Endothelial cell of umbilical vein (primary cell): ENCODE data around the gene DLAT. TPM values are rescaled to one million over a fixed set of nuclear protein-coding genes. Genes with fewer than 3 reads are reported as not detected.

Experiments
- BruUV-seq: library from RNA; stranded (reverse); fragments of 400-500 nt; replicated peaks from 2 replicates; lab custom pipeline; 2021; lab: Mats Ljungman, UMichigan
- CTCF ChIA-PET: fragments of 300-600, 350-600 bp; sonication (Branson Sonifier 250); formaldehyde crosslinking; loops from one replicate; lab custom pipeline; 2021; ENCODE audit warnings: antibody characterized with exemption, inconsistent platforms; lab: Charles Lee
- POLR2A ChIA-PET: fragments of 300-600, 350-600 bp; sonication (Branson Sonifier 250); formaldehyde crosslinking; loops from one replicate; lab custom pipeline; 2021; ENCODE audit warnings: antibody characterized with exemption, inconsistent platforms; lab: Charles Lee
- DNase-seq: peaks from one replicate; pipeline ENCODE4 v3.0.0-alpha.2; 2011; ENCODE audit warnings: low read depth, low spot score
- FAIRE-seq: peaks from 2 replicates; lab custom pipeline; 2011; peaks lifted over from hg19 to GRCh38; lab: Jason Lieb, UNC
- H2AFZ ChIP-seq: 2 replicates; pipeline ENCODE4 v1.6.0; 2012; ENCODE audit warnings: low read depth, low read length, control low read depth, inconsistent platforms
- H3K27ac ChIP-seq: 2 replicates; pipeline ENCODE4 v1.5.1; 2011; ENCODE audit warnings: low read depth, mild to moderate bottlenecking, control low read depth, low read length, moderate library complexity; ENCODE audit not compliant: insufficient read depth
- H3K27me3 ChIP-seq, 2 experiments: 2 replicates each; pipeline versions ENCODE4 v1.6.0 to v1.6.1; 2011; ENCODE audit warnings: low read length in 2 of 2, mixed read lengths in 1 of 2; ENCODE audit not compliant: control insufficient read depth in 2 of 2, insufficient read depth in 2 of 2
- H3K36me3 ChIP-seq, 2 experiments: 2 replicates in 1 of 2; 3 replicates in 1 of 2; pipeline ENCODE4 v1.5.1; 2011; ENCODE audit warnings: low read length in 2 of 2, mild to moderate bottlenecking in 1 of 2, moderate library complexity in 1 of 2; ENCODE audit not compliant: control insufficient read depth in 2 of 2, insufficient read depth in 2 of 2; ENCODE audit errors: extremely low read depth in 1 of 2
- H3K4me1 ChIP-seq: 3 replicates; pipeline ENCODE4 v1.5.1; 2011; ENCODE audit warnings: mild to moderate bottlenecking, low read length; ENCODE audit not compliant: control insufficient read depth, insufficient read depth; ENCODE audit errors: extremely low read depth
- H3K4me2 ChIP-seq: 2 replicates; pipeline ENCODE4 v1.6.1; 2011; ENCODE audit warnings: low read length, control low read depth, mixed read lengths; ENCODE audit not compliant: insufficient read depth
- H3K4me3 ChIP-seq, 3 experiments: fragments of 200-600 bp in 1 of 3; sonication (generic), shearing (Covaris generic) in 1 of 3; replicated peaks in 1 of 3; 2 replicates each; pipeline ENCODE4 v1.5.1; 2011 to 2016; ENCODE audit warnings: control low read depth in 3 of 3, low read length in 3 of 3, mild to moderate bottlenecking in 2 of 3, inconsistent platforms in 1 of 3, low read depth in 1 of 3, moderate library complexity in 1 of 3; ENCODE audit not compliant: insufficient read depth in 1 of 3
- H3K79me2 ChIP-seq: 2 replicates; pipeline ENCODE4 v1.6.0; 2012; ENCODE audit warnings: low read length, inconsistent platforms; ENCODE audit not compliant: control insufficient read depth, insufficient read depth
- H3K9ac ChIP-seq: replicated peaks from 2 replicates; pipeline ENCODE3; 2011; ENCODE audit warnings: low read length, control low read depth; ENCODE audit not compliant: insufficient read depth; ENCODE audit errors: extremely low read depth
- H3K9me1 ChIP-seq: replicated peaks from 3 replicates; pipeline ENCODE4 v1.6.0; 2011; ENCODE audit warnings: mild to moderate bottlenecking, low read length; ENCODE audit not compliant: control insufficient read depth, insufficient read depth; ENCODE audit errors: extremely low read depth
- H3K9me3 ChIP-seq: replicated peaks from 2 replicates; pipeline ENCODE4 v1.5.1; 2012; ENCODE audit warnings: low read length, inconsistent platforms; ENCODE audit not compliant: control insufficient read depth, insufficient read depth
- H4K20me1 ChIP-seq: replicated peaks from 2 replicates; pipeline ENCODE3; 2011; ENCODE audit warnings: mild to moderate bottlenecking, low read length; ENCODE audit not compliant: control insufficient read depth, insufficient read depth; ENCODE audit errors: extremely low read depth
- EZH2 ChIP-seq: IDR thresholded peaks from 2 replicates; pipeline ENCODE4 v1.6.1; 2012; ENCODE audit warnings: borderline replicate concordance, low read depth, mild to moderate bottlenecking, moderate library complexity, low read length, inconsistent platforms; ENCODE audit not compliant: severe bottlenecking
- FOS ChIP-seq: IDR thresholded peaks from 2 replicates; pipeline ENCODE4 v1.6.1; 2011; ENCODE audit warnings: mild to moderate bottlenecking, low read length, moderate library complexity, borderline replicate concordance; ENCODE audit not compliant: insufficient read depth
- GATA2 ChIP-seq: IDR thresholded peaks from 2 replicates; pipeline ENCODE4 v1.7.0; 2011; ENCODE audit warnings: low read depth, mild to moderate bottlenecking, moderate library complexity, mixed read lengths, low read length; ENCODE audit not compliant: insufficient read length, insufficient read depth
- JUN ChIP-seq: IDR thresholded peaks from 2 replicates; pipeline ENCODE4 v1.6.1; 2011; ENCODE audit warnings: borderline replicate concordance, low read depth; ENCODE audit not compliant: insufficient read length, insufficient read depth
- MAX ChIP-seq: IDR thresholded peaks from 2 replicates; pipeline ENCODE4 v1.6.1; 2011; ENCODE audit not compliant: insufficient read depth, insufficient read length
- MYC ChIP-seq: IDR thresholded peaks from one replicate; pipeline ENCODE4 v1.6.1; 2011; ENCODE audit warnings: mild to moderate bottlenecking, low read depth, low read length
- POLR2A ChIP-seq: IDR thresholded peaks from 2 replicates; pipeline ENCODE4 v1.6.1; 2012; ENCODE audit warnings: low read depth, mild to moderate bottlenecking, control low read depth, low read length
- POLR2AphosphoS5 ChIP-seq: IDR thresholded peaks from 2 replicates; pipeline ENCODE4 v1.6.1; 2012; ENCODE audit warnings: low read depth, mild to moderate bottlenecking, control low read depth, low read length, moderate library complexity; ENCODE audit not compliant: insufficient read depth
- dilution Hi-C: fragments of 300-500 bp; cut with MboI; formaldehyde crosslinking; loops from one replicate; pipeline ENCODE4 v1.15.0; 2019; ENCODE audit warnings: low sequenced_read_pairs; ENCODE audit not compliant: extremely low pct_ligation_motif_present
- intact Hi-C: fragments of 100-400 bp; cut with micrococcal nuclease; formaldehyde crosslinking; loops from one replicate; pipeline ENCODE4 v1.10.0; 2022
- polyA plus RNA-seq, 4 experiments: library from polyadenylated mRNA; depleted of rRNA in 3 of 4; stranded (reverse) in 3 of 4; unstranded in 1 of 4; fragments of >200 nt; gene quantifications; 2 replicates each; pipeline versions ENCODE4 v1.2.1 to v1.2.3, GENCODE V29; 2011 to 2012; ENCODE audit warnings: missing spikeins in 1 of 4
- total RNA-seq: library from RNA; stranded (reverse); gene quantifications from 2 replicates; pipeline ENCODE4 v1.2.3, GENCODE V29; 2021
- TF ChIP-seq, protein P1 (sequence below), 2 donors: IDR thresholded peaks; 1 replicate in 1 of 2; 2 replicates in 1 of 2; pipeline ENCODE4 v1.5.1; 2011; ENCODE audit warnings: low read length in 2 of 2, mild to moderate bottlenecking in 2 of 2, moderate library complexity in 2 of 2, control low read depth in 1 of 2, inconsistent platforms in 1 of 2, low read depth in 1 of 2; ENCODE audit not compliant: insufficient read depth in 1 of 2; ENCODE audit errors: extremely low read depth in 1 of 2

The DLAT gene
- total and polyA plus RNA-seq, 2 donors (not counting 3 experiments of a cell fraction or from before 2014, with no cell fraction given), result 13.3 to 41.3 TPM

- no peak for TF ChIP-seq POLR2A
- TF ChIP-seq FOS, result no peak
- TF ChIP-seq EZH2, result no peak
- no peak for TF ChIP-seq MAX
- no peak for TF ChIP-seq MYC
- no peak for TF ChIP-seq GATA2
- TF ChIP-seq, protein P1, sequence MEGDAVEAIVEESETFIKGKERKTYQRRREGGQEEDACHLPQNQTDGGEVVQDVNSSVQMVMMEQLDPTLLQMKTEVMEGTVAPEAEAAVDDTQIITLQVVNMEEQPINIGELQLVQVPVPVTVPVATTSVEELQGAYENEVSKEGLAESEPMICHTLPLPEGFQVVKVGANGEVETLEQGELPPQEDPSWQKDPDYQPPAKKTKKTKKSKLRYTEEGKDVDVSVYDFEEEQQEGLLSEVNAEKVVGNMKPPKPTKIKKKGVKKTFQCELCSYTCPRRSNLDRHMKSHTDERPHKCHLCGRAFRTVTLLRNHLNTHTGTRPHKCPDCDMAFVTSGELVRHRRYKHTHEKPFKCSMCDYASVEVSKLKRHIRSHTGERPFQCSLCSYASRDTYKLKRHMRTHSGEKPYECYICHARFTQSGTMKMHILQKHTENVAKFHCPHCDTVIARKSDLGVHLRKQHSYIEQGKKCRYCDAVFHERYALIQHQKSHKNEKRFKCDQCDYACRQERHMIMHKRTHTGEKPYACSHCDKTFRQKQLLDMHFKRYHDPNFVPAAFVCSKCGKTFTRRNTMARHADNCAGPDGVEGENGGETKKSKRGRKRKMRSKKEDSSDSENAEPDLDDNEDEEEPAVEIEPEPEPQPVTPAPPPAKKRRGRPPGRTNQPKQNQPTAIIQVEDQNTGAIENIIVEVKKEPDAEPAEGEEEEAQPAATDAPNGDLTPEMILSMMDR (IDR thresholded peaks at IDR 0.05; ENCODE audit: extremely low read depth in 1 of 2, insufficient read depth in 1 of 2, low read depth in 1 of 2, low read length in 2 of 2), result no peak
- no peak for TF ChIP-seq POLR2AphosphoS5
- no peak for TF ChIP-seq JUN
- Histone ChIP-seq H3K9me1 (no peaks in the 10 kb centered on the region), H4K20me1 (no peaks in the 10 kb centered on the region), H3K9ac (no peak overlapping the region), H2AFZ (no peak overlapping the region), H3K27ac (no peak overlapping the region), H3K79me2 (no peaks in the 10 kb centered on the region), H3K27me3 (no peaks in the 10 kb centered on the region), H3K4me1 (peaks cover 2% of the 10 kb centered on the region), H3K4me3 (no peak overlapping the region), H3K4me2 (no peak overlapping the region), H3K9me3 (no peaks in the 10 kb centered on the region), H3K36me3 (peaks cover 18 to 26% of the 10 kb centered on the region in 2 experiments)
- FAIRE-seq (no peak), DNase-seq (no peak)
- BruUV-seq, result no TSS peak
- intact Hi-C loops (no loop called here), dilution Hi-C loops (no loop called here)
- ChIA-PET CTCF (no interaction called here), POLR2A (no interaction called here)
Measured at GRCh38 chr11:111986589-111986988, 38.6 kb upstream of the DLAT start.
